Measurements from ENCODE around the gene GNL3. TPM values are rescaled to one million over a fixed set of nuclear protein-coding genes. Genes with fewer than 3 reads are reported as not detected.
"Not testable (repeated sequence)": the region's sequence is repeated elsewhere in the genome, so short reads cannot be mapped to it uniquely, and the experiment has no call there.

GNL3 gene
- total and polyA plus RNA-seq, 4 donors: 26.5 to 82.2 (median 41.8) TPM

DNA sequence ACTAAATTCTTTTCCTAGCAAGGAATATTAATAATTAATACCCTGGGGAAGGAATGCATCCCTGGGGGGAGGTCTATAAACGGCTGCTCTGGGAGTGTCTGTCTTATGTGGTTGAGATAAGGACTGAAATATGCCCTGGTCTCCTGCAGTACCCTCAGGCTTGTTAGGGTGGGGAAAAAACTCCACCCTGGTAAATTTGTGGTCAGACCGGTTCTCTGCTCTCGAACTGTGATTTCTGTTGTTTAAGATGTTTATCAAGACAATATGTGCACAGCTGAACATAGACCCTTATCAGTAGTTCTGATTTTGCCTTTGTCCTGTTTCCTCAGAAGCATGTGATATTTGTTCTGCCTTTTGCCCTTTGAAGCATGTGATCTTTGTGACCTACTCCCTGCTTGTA lies 42.9 kb downstream of the GNL3 start:
- TF ChIP-seq HNF4A (conservative IDR thresholded peaks at IDR 0.05): peak in 1 of 2 donors; percentile 29
- 35% methylated on average over 3 of the region's 3 CpGs for WGBS
- H3K9ac ChIP-seq (ENCODE audit: low read depth in 1 of 2, low read length in 2 of 2); H3K27me3 ChIP-seq (ENCODE audit: control insufficient read depth in 4 of 4, insufficient read depth in 4 of 4, low read length in 3 of 4); H3K4me1 ChIP-seq (ENCODE audit: control insufficient read depth in 4 of 4, insufficient read depth in 4 of 4, low read length in 3 of 4); DNase-seq (ENCODE audit: low spot score); H3K9me3 ChIP-seq (ENCODE audit: control insufficient read depth in 4 of 4, low read length in 3 of 4); H3K4me3 ChIP-seq (ENCODE audit: low read depth in 1 of 3, low read length in 3 of 3); H3K27ac ChIP-seq (ENCODE audit: low read depth in 1 of 2, low read length in 2 of 2): not testable (repeated sequence)
- H3K36me3 ChIP-seq (ENCODE audit: control insufficient read depth in 4 of 4, insufficient read depth in 3 of 4, low read depth in 1 of 4, low read length in 3 of 4): peaks cover 8 to 20% (median 19%) of the 10 kb centered on the region in 4 donors

DNA sequence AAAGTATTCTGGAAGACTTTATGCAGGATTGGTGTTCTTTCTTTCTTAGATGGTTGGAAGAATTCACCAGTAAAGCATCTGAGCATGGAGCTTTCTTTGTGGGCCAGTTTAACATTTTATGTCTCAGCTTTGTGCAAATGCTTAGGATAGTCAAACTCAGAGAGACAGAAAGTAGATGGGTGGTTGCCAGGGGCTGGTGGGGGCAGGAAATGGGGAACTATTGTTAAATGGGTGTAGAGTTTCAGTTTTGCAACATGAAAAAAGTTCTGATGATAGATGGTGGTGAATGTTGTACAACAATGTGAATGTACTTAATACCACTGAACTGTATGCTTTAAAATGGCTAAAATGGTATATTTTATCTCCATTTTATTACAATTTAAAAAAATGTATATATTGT lies 44.8 kb downstream of the GNL3 start:
- Histone ChIP-seq H3K4me3 (ENCODE audit: low read depth in 1 of 3, low read length in 3 of 3) (no peak overlapping the region), H3K27me3 (ENCODE audit: control insufficient read depth in 4 of 4, insufficient read depth in 4 of 4, low read length in 3 of 4) (no peaks in the 10 kb centered on the region), H3K9ac (ENCODE audit: low read depth in 1 of 2, low read length in 2 of 2) (no peak overlapping the region), H3K9me3 (ENCODE audit: control insufficient read depth in 4 of 4, low read length in 3 of 4) (peaks cover 0 to 5% (median 3%) of the 10 kb centered on the region in 4 donors), H3K27ac (ENCODE audit: low read depth in 1 of 2, low read length in 2 of 2) (no peak overlapping the region), H3K4me1 (ENCODE audit: control insufficient read depth in 4 of 4, insufficient read depth in 4 of 4, low read length in 3 of 4) (no peaks in the 10 kb centered on the region), H3K36me3 (ENCODE audit: control insufficient read depth in 4 of 4, insufficient read depth in 3 of 4, low read depth in 1 of 4, low read length in 3 of 4) (peaks cover 13 to 31% (median 29%) of the 10 kb centered on the region in 4 donors)
- DNase-seq (ENCODE audit: low spot score): no peak
- TF ChIP-seq FOXA2 (IDR thresholded peaks at IDR 0.05) (no peak), TAF1 (conservative IDR thresholded peaks at IDR 0.05) (no peak), HNF4G (IDR thresholded peaks at IDR 0.05) (no peak), FOXA1 (IDR thresholded peaks at IDR 0.05) (no peak), YY1 (IDR thresholded peaks at IDR 0.05) (no peak), SP1 (IDR thresholded peaks at IDR 0.05) (no peak), GABPA (IDR thresholded peaks at IDR 0.05 in 1 of 2, conservative IDR thresholded peaks at IDR 0.05 in 1 of 2) (no peak), EGR1 (IDR thresholded peaks at IDR 0.05; ENCODE audit: low read depth in 2 of 2) (no peak), RXRA (IDR thresholded peaks at IDR 0.05) (no peak)
- TF ChIP-seq, protein P1, sequence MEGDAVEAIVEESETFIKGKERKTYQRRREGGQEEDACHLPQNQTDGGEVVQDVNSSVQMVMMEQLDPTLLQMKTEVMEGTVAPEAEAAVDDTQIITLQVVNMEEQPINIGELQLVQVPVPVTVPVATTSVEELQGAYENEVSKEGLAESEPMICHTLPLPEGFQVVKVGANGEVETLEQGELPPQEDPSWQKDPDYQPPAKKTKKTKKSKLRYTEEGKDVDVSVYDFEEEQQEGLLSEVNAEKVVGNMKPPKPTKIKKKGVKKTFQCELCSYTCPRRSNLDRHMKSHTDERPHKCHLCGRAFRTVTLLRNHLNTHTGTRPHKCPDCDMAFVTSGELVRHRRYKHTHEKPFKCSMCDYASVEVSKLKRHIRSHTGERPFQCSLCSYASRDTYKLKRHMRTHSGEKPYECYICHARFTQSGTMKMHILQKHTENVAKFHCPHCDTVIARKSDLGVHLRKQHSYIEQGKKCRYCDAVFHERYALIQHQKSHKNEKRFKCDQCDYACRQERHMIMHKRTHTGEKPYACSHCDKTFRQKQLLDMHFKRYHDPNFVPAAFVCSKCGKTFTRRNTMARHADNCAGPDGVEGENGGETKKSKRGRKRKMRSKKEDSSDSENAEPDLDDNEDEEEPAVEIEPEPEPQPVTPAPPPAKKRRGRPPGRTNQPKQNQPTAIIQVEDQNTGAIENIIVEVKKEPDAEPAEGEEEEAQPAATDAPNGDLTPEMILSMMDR (IDR thresholded peaks at IDR 0.05; ENCODE audit: low read depth, low read length, missing input control): no peak
- TF ChIP-seq, protein P2, sequence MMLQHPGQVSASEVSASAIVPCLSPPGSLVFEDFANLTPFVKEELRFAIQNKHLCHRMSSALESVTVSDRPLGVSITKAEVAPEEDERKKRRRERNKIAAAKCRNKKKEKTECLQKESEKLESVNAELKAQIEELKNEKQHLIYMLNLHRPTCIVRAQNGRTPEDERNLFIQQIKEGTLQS (IDR thresholded peaks at IDR 0.05): no peak
- TF ChIP-seq, protein P3, sequence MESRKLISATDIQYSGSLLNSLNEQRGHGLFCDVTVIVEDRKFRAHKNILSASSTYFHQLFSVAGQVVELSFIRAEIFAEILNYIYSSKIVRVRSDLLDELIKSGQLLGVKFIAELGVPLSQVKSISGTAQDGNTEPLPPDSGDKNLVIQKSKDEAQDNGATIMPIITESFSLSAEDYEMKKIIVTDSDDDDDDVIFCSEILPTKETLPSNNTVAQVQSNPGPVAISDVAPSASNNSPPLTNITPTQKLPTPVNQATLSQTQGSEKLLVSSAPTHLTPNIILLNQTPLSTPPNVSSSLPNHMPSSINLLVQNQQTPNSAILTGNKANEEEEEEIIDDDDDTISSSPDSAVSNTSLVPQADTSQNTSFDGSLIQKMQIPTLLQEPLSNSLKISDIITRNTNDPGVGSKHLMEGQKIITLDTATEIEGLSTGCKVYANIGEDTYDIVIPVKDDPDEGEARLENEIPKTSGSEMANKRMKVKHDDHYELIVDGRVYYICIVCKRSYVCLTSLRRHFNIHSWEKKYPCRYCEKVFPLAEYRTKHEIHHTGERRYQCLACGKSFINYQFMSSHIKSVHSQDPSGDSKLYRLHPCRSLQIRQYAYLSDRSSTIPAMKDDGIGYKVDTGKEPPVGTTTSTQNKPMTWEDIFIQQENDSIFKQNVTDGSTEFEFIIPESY (IDR thresholded peaks at IDR 0.05): no peak
- TF ChIP-seq, protein P4, sequence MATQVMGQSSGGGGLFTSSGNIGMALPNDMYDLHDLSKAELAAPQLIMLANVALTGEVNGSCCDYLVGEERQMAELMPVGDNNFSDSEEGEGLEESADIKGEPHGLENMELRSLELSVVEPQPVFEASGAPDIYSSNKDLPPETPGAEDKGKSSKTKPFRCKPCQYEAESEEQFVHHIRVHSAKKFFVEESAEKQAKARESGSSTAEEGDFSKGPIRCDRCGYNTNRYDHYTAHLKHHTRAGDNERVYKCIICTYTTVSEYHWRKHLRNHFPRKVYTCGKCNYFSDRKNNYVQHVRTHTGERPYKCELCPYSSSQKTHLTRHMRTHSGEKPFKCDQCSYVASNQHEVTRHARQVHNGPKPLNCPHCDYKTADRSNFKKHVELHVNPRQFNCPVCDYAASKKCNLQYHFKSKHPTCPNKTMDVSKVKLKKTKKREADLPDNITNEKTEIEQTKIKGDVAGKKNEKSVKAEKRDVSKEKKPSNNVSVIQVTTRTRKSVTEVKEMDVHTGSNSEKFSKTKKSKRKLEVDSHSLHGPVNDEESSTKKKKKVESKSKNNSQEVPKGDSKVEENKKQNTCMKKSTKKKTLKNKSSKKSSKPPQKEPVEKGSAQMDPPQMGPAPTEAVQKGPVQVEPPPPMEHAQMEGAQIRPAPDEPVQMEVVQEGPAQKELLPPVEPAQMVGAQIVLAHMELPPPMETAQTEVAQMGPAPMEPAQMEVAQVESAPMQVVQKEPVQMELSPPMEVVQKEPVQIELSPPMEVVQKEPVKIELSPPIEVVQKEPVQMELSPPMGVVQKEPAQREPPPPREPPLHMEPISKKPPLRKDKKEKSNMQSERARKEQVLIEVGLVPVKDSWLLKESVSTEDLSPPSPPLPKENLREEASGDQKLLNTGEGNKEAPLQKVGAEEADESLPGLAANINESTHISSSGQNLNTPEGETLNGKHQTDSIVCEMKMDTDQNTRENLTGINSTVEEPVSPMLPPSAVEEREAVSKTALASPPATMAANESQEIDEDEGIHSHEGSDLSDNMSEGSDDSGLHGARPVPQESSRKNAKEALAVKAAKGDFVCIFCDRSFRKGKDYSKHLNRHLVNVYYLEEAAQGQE (IDR thresholded peaks at IDR 0.05): no peak
- TF ChIP-seq, protein P5, sequence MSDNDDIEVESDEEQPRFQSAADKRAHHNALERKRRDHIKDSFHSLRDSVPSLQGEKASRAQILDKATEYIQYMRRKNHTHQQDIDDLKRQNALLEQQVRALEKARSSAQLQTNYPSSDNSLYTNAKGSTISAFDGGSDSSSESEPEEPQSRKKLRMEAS (IDR thresholded peaks at IDR 0.05): no peak

Measured in liver (tissue), 9 donors.